Vagina (tissue), 2 donors: Measurements from ENCODE around the gene FHIP1A.

Source experiments
- CTCF ChIP-seq, 3 experiments: fragments of 450-650 bp in 2 of 3; fragments of 200-600 bp in 1 of 3; sonication (generic) in 1 of 3; IDR thresholded peaks; one replicate each; pipeline ENCODE4 v1.5.1; 2017 to 2019; ENCODE audit warnings: antibody characterized with exemption in 3 of 3, mild to moderate bottlenecking in 2 of 3, moderate library complexity in 2 of 3
- POLR2A ChIP-seq, 2 donors: fragments of 450-650 bp; IDR thresholded peaks; one replicate each; pipeline ENCODE4 v1.6.1; 2017; ENCODE audit warnings: antibody characterized with exemption in 2 of 2, mild to moderate bottlenecking in 2 of 2, moderate library complexity in 2 of 2
- POLR2AphosphoS5 ChIP-seq, 2 donors: sonication (generic); formaldehyde crosslinking; IDR thresholded peaks; one replicate each; pipeline ENCODE4 v1.9.0; 2017; ENCODE audit warnings: antibody characterized with exemption in 2 of 2, mild to moderate bottlenecking in 2 of 2, low read depth in 1 of 2; ENCODE audit not compliant: insufficient read depth in 1 of 2

GRCh38 chr4:151430740-151431457 lies 21.9 kb downstream of the FHIP1A start:
- TF ChIP-seq CTCF (IDR thresholded peaks at IDR 0.05) (no peak), POLR2A (IDR thresholded peaks at IDR 0.05) (no peak), POLR2AphosphoS5 (IDR thresholded peaks at IDR 0.05; ENCODE audit: insufficient read depth in 1 of 2, low read depth in 1 of 2) (no peak)
